ENCODE measurements around the gene DES. TPM values are rescaled to one million over a fixed set of nuclear protein-coding genes. Genes with fewer than 3 reads are reported as not detected.

The DES gene
- polyA plus RNA-seq, 1 donor from 2014 or later = not detected

DNA sequence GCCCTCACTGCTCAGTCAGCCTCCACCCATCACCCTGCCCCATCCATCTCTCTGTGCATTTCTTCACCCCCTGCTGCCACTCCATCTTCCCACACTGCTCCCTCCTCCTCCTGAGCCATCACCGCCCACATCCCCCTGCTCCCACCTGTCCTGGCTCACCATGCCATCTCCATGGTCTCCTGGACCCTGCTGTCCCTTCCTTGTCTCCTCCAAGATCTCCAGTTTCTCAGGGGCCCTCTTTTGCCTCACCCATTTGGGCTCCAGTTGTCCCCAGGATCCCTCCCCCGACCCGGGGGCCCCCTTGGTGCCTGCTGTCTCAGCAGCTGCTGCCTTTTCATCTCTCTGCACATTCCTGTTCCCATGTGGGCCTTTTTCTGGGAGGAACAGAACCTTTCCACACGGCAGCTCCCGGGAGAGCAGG lies 27.1 kb downstream of the DES start:
- no peak overlapping the region for H3K27ac ChIP-seq (ENCODE audit: low read length)

GRCh38 chr2:219446101-219446504 lies 27.9 kb downstream of the DES start:
- Histone ChIP-seq H3F3A (ENCODE audit: insufficient read depth, low read length, poor library complexity, severe bottlenecking) (no peaks in the 10 kb centered on the region), H3K79me2 (replicated peaks; ENCODE audit: insufficient read depth, low read length) (no peaks in the 10 kb centered on the region), H3K36me3 (ENCODE audit: insufficient read depth, low read length) (no peaks in the 10 kb centered on the region), H3K9ac (ENCODE audit: low read length) (peak overlapping the region; percentile 56), H3K4me2 (ENCODE audit: low read length) (peak overlapping the region; percentile 59), H3K9me3 (ENCODE audit: low read length) (no peaks in the 10 kb centered on the region), H3K4me3 (ENCODE audit: low read length) (peak overlapping the region; percentile 53), H4K20me1 (ENCODE audit: insufficient read depth) (no peaks in the 10 kb centered on the region), H2AFZ (ENCODE audit: low read depth, low read length) (peak overlapping the region; percentile 52), H3K27ac (ENCODE audit: low read length) (peak overlapping the region; percentile 47), H3K27me3 (ENCODE audit: insufficient read depth, low read depth, low read length) (peaks cover 16% of the 10 kb centered on the region), H3K9me2 (ENCODE audit: insufficient read depth, low read length) (no peaks in the 10 kb centered on the region)
- peak; percentile 24 for TF ChIP-seq RAD21 (conservative IDR thresholded peaks at IDR 0.05)
- peak; percentile 16 for TF ChIP-seq CTCF (IDR thresholded peaks at IDR 0.05; ENCODE audit: poor library complexity, severe bottlenecking)
- TF ChIP-seq SMC3 (conservative IDR thresholded peaks at IDR 0.05; ENCODE audit: poor library complexity) = no peak

More for the DNA sequence above, 27.1 kb downstream of the DES start:
- H4K20me1 ChIP-seq (ENCODE audit: insufficient read depth) = no peaks in the 10 kb centered on the region
- no peak overlapping the region for H3K4me2 ChIP-seq (ENCODE audit: low read length)
- H3K27me3 ChIP-seq (ENCODE audit: insufficient read depth, low read depth, low read length) = peaks cover 16% of the 10 kb centered on the region
- no peak overlapping the region for H2AFZ ChIP-seq (ENCODE audit: low read depth, low read length)
- TF ChIP-seq MXI1 (conservative IDR thresholded peaks at IDR 0.05; ENCODE audit: poor library complexity, severe bottlenecking) = no peak
- TF ChIP-seq EP300 (conservative IDR thresholded peaks at IDR 0.05; ENCODE audit: poor library complexity, severe bottlenecking) = no peak
- TF ChIP-seq TAF1 (IDR thresholded peaks at IDR 0.05; ENCODE audit: low read depth) = no peak
- no peak for TF ChIP-seq SMC3 (conservative IDR thresholded peaks at IDR 0.05; ENCODE audit: poor library complexity)
- TF ChIP-seq EZH2 (IDR thresholded peaks at IDR 0.05; ENCODE audit: borderline replicate concordance, insufficient read depth, low read length, poor library complexity, severe bottlenecking) = no peak
- TF ChIP-seq CTCF (IDR thresholded peaks at IDR 0.05; ENCODE audit: poor library complexity, severe bottlenecking) = no peak
- TF ChIP-seq RAD21 (conservative IDR thresholded peaks at IDR 0.05) = no peak
- H3K4me3 ChIP-seq (ENCODE audit: low read length) = peak overlapping the region; percentile 53
- no peaks in the 10 kb centered on the region for H3F3A ChIP-seq (ENCODE audit: insufficient read depth, low read length, poor library complexity, severe bottlenecking)
- no peaks in the 10 kb centered on the region for H3K9me3 ChIP-seq (ENCODE audit: low read length)
- peak overlapping the region; percentile 56 for H3K9ac ChIP-seq (ENCODE audit: low read length)
- H3K36me3 ChIP-seq (ENCODE audit: insufficient read depth, low read length) = no peaks in the 10 kb centered on the region
- H3K79me2 ChIP-seq (replicated peaks; ENCODE audit: insufficient read depth, low read length) = no peaks in the 10 kb centered on the region
- H3K9me2 ChIP-seq (ENCODE audit: insufficient read depth, low read length) = no peaks in the 10 kb centered on the region

- H3K9me3 ChIP-seq (ENCODE audit: low read length) = no peaks in the 10 kb centered on the region
- H3K79me2 ChIP-seq (replicated peaks; ENCODE audit: insufficient read depth, low read length) = no peaks in the 10 kb centered on the region
- H2AFZ ChIP-seq (ENCODE audit: low read depth, low read length) = no peak overlapping the region
- no peak overlapping the region for H3K4me2 ChIP-seq (ENCODE audit: low read length)
- H4K20me1 ChIP-seq (ENCODE audit: insufficient read depth) = no peaks in the 10 kb centered on the region
- TF ChIP-seq POLR2AphosphoS5 (IDR thresholded peaks at IDR 0.05) (no peak), REST (IDR thresholded peaks at IDR 0.05; ENCODE audit: borderline replicate concordance) (no peak), CTCF (IDR thresholded peaks at IDR 0.05; ENCODE audit: poor library complexity, severe bottlenecking) (no peak)
- H3K9me2 ChIP-seq (ENCODE audit: insufficient read depth, low read length) = no peaks in the 10 kb centered on the region
- H3K36me3 ChIP-seq (ENCODE audit: insufficient read depth, low read length) = no peaks in the 10 kb centered on the region
- peak overlapping the region; percentile 56 for H3K9ac ChIP-seq (ENCODE audit: low read length)
- peak overlapping the region; percentile 47 for H3K27ac ChIP-seq (ENCODE audit: low read length)
- H3K27me3 ChIP-seq (ENCODE audit: insufficient read depth, low read depth, low read length) = peaks cover 12% of the 10 kb centered on the region
- peak overlapping the region; percentile 53 for H3K4me3 ChIP-seq (ENCODE audit: low read length)
- H3F3A ChIP-seq (ENCODE audit: insufficient read depth, low read length, poor library complexity, severe bottlenecking) = no peaks in the 10 kb centered on the region
These were observed 28.5 kb downstream of the DES start for GRCh38 chr2:219446689-219447088.
